HAP-1 (cell line): ENCODE data around the gene HEXIM1.

ENCODE experiments used
- DNase-seq, 2 experiments: peaks; one replicate each; pipeline ENCODE4 v3.0.0-alpha.2; 2016 to 2020; ENCODE audit warnings: low spot score in 2 of 2
- H3K27me3 ChIP-seq: fragments of 250-450 bp; sonication (Bioruptor Pico); 2 replicates; pipeline ENCODE4 v1.5.1; 2020; ENCODE audit warnings: low read depth, mild to moderate bottlenecking, moderate library complexity
- H3K36me3 ChIP-seq: fragments of 250-450 bp; sonication (Bioruptor Pico); replicated peaks from 2 replicates; pipeline ENCODE4 v1.5.1; 2020; ENCODE audit warnings: mild to moderate bottlenecking
- H3K4me1 ChIP-seq: fragments of 250-450 bp; sonication (Bioruptor Pico); 2 replicates; pipeline ENCODE4 v1.5.1; 2020; ENCODE audit warnings: mild to moderate bottlenecking
- H3K4me3 ChIP-seq: fragments of 250-450 bp; sonication (Bioruptor Pico); 2 replicates; pipeline ENCODE4 v1.5.1; 2020; ENCODE audit warnings: mild to moderate bottlenecking, moderate library complexity
- H3K9me3 ChIP-seq: fragments of 250-450 bp; sonication (Bioruptor Pico); 2 replicates; pipeline ENCODE4 v1.5.1; 2020; ENCODE audit warnings: mild to moderate bottlenecking, moderate library complexity
- in situ Hi-C: fragments of 300-500 bp; cut with MboI; formaldehyde crosslinking; loops from 3 replicates; pipeline ENCODE4 v1.14.3; 2020; ENCODE audit warnings: low sequenced_read_pairs, inconsistent platforms, mixed read lengths

The HEXIM1 gene

DNA sequence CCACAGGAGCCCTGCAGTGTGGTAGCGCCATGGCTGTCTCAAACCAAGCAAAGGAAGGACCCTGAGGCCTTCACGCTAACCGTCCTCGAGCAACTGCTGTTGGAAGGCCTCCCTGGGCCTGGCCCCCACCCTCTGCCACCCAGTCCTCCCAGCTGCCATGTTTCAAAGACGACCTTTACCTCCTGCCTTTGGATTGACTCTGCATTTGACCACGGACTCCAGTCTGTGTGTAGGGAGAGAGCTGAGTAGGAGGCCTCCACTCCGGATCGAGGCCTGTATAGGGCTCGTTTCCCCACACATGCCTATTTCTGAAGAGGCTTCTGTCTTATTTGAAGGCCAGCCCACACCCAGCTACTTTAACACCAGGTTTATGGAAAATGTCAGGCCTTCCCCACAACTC is 40.2 kb upstream of the HEXIM1 start:
- peaks cover 58% of the 10 kb centered on the region for H3K36me3 ChIP-seq
- in situ Hi-C loops, result no loop called here
- DNase-seq, result no peak

GRCh38 chr17:45108595-45109521 is 39.4 kb upstream of the HEXIM1 start:
- Histone ChIP-seq H3K9me3 (no peaks in the 10 kb centered on the region), H3K27me3 (no peaks in the 10 kb centered on the region), H3K36me3 (peaks cover 50% of the 10 kb centered on the region), H3K4me1 (no peaks in the 10 kb centered on the region), H3K4me3 (no peak overlapping the region)
- in situ Hi-C loops, result no loop called here
- no peak for DNase-seq

More for the DNA sequence above, 40.2 kb upstream of the HEXIM1 start:
- Histone ChIP-seq H3K27me3 (no peaks in the 10 kb centered on the region), H3K4me3 (no peak overlapping the region), H3K9me3 (no peaks in the 10 kb centered on the region), H3K4me1 (no peaks in the 10 kb centered on the region)

- Histone ChIP-seq H3K9me3 (no peaks in the 10 kb centered on the region), H3K36me3 (peaks cover 31% of the 10 kb centered on the region), H3K27me3 (no peaks in the 10 kb centered on the region), H3K4me1 (no peaks in the 10 kb centered on the region), H3K4me3 (no peak overlapping the region)
- in situ Hi-C loops, result no loop called here
- DNase-seq, result no peak
Observed at GRCh38 chr17:45110676-45111611, 37.3 kb upstream of the HEXIM1 start.

- Histone ChIP-seq H3K4me3 (no peak overlapping the region), H3K9me3 (no peaks in the 10 kb centered on the region), H3K36me3 (peaks cover 22% of the 10 kb centered on the region), H3K27me3 (no peaks in the 10 kb centered on the region), H3K4me1 (no peaks in the 10 kb centered on the region)
- no peak for DNase-seq
- in situ Hi-C loops, result no loop called here
Observed at GRCh38 chr17:45111850-45112249, 36.4 kb upstream of the HEXIM1 start.

DNA sequence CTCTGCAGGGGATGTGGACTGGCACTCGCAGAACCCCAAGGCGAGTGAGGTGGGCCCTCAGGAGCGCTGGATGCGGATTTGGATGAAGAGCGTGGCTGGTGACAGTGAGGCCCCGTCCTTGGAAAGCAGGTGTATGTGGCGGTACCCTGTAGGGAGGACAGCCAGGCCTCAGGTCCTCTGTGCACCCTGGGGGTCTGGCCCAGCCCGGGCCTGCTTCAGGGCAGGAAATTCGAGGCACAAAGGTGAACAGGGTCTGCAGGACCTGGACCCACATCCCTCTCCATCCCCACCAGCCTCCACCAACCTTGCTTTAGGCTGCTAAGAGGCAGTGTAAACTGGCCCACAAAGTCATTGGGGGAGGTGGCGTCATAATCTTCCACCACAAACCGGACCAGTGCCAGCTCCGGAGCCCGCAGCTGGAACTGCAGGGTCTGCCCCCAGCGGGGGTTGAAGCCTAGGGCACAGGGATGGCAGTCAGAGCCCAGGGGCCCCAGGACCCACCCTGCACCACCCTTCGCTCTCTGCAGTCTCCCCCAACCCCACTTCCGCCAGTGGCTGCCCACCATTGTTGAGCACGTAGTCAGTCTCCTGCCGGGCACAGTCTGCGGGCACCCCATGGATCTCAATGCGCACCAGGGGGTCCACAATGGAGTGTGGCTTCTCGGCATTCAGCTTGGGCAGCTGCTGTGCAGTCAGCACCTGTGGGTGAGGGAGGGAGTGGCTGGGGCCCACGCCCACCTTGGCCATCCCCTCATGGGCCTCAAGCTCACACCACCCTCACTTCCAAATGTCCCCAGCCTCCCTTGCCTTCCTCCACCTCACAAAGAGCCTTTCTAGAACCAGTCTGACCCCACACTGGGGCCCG is 35.5 kb upstream of the HEXIM1 start:
- in situ Hi-C loops, result no loop called here
- H3K27me3 ChIP-seq, result no peaks in the 10 kb centered on the region
- H3K4me1 ChIP-seq, result no peaks in the 10 kb centered on the region
- H3K9me3 ChIP-seq, result no peaks in the 10 kb centered on the region
- H3K36me3 ChIP-seq, result peaks cover 12% of the 10 kb centered on the region
- H3K4me3 ChIP-seq, result no peak overlapping the region
- no peak for DNase-seq

DNA sequence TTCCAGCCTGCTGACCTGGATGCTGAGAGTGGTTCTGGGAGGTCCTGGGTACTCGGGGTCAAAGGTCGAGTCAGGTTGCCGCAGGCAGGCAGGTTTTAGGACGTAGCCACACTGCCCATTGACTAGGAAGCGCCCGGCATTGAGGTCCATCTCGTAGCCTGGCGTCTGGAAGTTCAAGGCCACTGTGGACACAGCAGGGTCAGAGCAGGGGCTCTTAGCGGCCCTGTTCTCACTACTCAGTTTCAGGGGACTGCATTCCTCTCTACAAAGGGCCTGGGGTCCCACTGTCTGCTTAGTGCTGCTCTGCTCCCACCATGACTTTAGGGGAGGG is 34.9 kb upstream of the HEXIM1 start:
- in situ Hi-C loops, result no loop called here
- no peak overlapping the region for H3K4me3 ChIP-seq

DNA sequence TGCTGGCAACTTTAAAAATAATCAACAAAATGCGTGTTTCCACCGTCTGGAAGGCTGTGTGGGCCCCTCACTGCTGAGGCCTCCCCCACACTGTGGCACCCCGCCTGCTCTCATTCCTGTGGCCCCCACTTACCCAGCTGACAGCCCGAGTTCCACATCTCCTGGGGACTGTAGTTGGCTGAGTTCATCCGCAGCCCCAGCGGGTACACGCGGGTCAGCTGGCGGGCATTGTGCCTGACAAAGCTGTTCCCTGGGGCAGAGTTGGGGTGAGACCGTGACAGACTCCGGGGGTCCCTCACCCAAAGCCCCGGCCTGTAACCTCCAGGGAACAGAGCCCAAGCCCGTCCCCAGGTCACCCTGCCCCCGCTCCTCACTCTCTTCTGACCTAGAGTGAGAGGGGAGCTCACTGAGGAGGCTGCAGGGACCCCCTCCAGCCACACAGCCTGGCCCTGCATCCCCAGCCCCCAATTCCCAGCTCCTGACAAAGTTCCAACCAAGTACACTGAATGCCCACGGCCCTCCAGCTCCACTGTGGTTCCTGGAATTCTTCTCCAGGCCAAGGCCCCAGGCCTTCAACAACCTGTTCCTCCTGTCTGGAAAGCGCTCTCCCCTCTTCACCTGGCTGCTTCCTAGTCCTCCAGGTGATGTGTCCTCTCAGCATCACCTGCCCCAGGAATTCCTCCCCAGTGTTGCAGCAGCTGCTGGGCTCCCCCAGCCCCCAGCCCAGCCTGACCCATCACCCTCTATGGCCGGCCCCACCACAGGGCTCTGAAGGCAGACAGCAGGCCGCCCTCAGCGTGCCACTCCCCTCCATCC is 34.0 kb upstream of the HEXIM1 start:
- no peaks in the 10 kb centered on the region for H3K9me3 ChIP-seq
- no peaks in the 10 kb centered on the region for H3K4me1 ChIP-seq
- no peaks in the 10 kb centered on the region; the same call in 1 of the 2 replicates for H3K36me3 ChIP-seq
- DNase-seq, result no peak
- no peak overlapping the region for H3K4me3 ChIP-seq
- H3K27me3 ChIP-seq, result no peaks in the 10 kb centered on the region
- in situ Hi-C loops, result no loop called here

More for the DNA sequence above, 34.9 kb upstream of the HEXIM1 start:
- H3K4me1 ChIP-seq, result no peaks in the 10 kb centered on the region
- no peaks in the 10 kb centered on the region for H3K9me3 ChIP-seq
- peaks cover 6% of the 10 kb centered on the region for H3K36me3 ChIP-seq
- no peaks in the 10 kb centered on the region for H3K27me3 ChIP-seq
- DNase-seq, result no peak

DNA sequence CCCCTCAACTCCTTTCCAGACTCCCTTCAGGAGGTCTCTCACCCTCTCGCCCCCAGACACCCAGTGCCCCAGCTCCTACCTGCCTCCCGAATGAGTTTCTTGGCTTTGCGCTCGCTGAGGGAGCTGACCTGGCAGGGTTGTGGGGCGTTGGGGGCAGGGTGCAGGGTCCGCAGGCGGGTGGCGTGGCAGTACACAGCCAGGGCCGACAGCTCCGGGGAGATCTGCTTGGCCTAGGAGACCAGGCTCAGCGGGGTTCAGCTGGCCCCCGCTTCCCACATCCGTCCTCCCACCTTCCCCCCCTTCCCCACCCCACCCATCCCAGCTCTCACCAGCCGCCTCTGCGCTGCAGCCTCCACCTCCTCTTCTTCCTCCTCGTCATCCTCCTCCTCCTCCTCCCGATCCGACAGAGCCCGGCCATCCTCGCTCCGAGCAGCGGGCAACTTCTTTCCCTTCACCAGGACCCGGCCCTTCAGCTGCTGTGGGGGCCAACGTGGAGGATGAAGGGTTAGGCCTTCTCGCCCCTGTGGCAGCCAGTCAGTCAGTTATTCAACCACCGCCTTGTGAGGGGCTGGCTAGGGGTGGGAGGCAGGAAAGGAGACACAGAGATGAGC is 33.2 kb upstream of the HEXIM1 start:
- no peak overlapping the region for H3K4me3 ChIP-seq
- in situ Hi-C loops, result no loop called here
- H3K4me1 ChIP-seq, result no peaks in the 10 kb centered on the region
- no peaks in the 10 kb centered on the region for H3K27me3 ChIP-seq
- no peaks in the 10 kb centered on the region for H3K9me3 ChIP-seq
- DNase-seq, result no peak
- no peaks in the 10 kb centered on the region; the same call in 1 of the 2 replicates for H3K36me3 ChIP-seq

- Histone ChIP-seq H3K36me3 (no peaks in the 10 kb centered on the region; the same call in 1 of the 2 replicates), H3K4me3 (no peak overlapping the region), H3K27me3 (no peaks in the 10 kb centered on the region), H3K9me3 (no peaks in the 10 kb centered on the region), H3K4me1 (no peaks in the 10 kb centered on the region)
- DNase-seq, result no peak
- in situ Hi-C loops, result no loop called here
Observed at GRCh38 chr17:45115871-45116270, 32.4 kb upstream of the HEXIM1 start.

DNA sequence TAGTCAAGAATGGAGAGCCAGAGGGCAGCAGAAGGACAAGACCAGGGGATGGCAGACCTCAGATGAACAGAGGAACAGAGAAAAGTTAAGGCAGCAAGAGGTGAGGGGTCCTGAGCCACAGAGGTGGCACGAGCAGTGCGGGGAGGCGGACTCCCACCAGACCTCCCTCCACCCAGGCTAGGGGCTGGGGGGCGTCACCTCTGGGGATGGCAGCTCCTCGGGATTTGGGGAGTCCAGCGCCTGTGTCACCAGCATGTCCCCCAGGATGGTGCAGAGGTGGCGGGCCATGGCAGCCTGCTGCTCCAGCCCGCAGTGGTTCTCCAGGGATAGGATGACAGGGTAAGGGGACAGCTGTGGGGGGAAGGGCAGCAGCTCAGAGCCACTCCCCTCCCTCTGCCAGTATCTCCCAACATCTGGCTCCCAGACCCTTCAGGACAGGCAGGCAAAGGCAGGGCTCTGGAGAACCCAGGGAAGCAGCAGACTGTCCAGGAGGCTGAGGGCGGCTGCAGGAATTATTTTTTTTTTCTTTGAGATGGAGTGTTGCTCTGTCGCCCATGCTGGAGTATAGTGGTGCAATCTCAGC is 31.8 kb upstream of the HEXIM1 start:
- Histone ChIP-seq H3K4me3 (no peak overlapping the region), H3K4me1 (no peaks in the 10 kb centered on the region), H3K9me3 (no peaks in the 10 kb centered on the region), H3K36me3 (no peaks in the 10 kb centered on the region; the same call in 1 of the 2 replicates), H3K27me3 (no peaks in the 10 kb centered on the region)
- DNase-seq, result no peak
- in situ Hi-C loops, result no loop called here

DNA sequence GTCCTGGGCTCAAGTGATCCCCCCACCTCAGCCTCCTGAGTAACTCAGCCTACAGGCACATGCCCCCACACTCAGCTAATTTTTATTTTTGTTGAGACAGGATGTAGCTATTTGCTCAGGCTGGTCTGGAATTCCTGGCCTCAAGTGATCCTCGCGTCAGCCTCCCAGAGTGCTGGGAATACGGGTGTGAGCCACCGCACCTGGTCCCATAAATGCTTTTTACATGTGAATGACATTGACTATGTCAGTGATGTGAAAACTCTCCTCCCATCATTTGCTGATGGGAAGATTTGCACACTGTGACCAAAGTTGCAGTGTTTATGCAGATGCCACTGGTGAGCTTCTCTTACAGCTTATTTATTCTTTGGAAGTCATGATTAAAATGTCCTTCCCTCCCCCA is 30.9 kb upstream of the HEXIM1 start:
- Histone ChIP-seq H3K4me1 (no peaks in the 10 kb centered on the region), H3K9me3 (no peaks in the 10 kb centered on the region), H3K4me3 (no peak overlapping the region), H3K27me3 (no peaks in the 10 kb centered on the region), H3K36me3 (no peaks in the 10 kb centered on the region; the same call in 1 of the 2 replicates)
- in situ Hi-C loops, result no loop called here
- DNase-seq, result no peak
